GM18868 (cell line): ENCODE measurements around the gene GRM4.
"Not testable (repeated sequence)": the region's sequence is repeated elsewhere in the genome, so short reads cannot be mapped to it uniquely, and the experiment has no call there.

Experiments
- ATAC-seq: cut with Tn5 transposase; IDR thresholded peaks from one replicate; pipeline ENCODE4 v1.9.1; 2021; ENCODE audit warnings: mild to moderate bottlenecking, moderate library complexity; ENCODE audit not compliant: unreplicated experiment

GRM4 gene

GRCh38 chr6:34027445-34027936 is 118.4 kb downstream of the GRM4 start:
- no peak for ATAC-seq

DNA sequence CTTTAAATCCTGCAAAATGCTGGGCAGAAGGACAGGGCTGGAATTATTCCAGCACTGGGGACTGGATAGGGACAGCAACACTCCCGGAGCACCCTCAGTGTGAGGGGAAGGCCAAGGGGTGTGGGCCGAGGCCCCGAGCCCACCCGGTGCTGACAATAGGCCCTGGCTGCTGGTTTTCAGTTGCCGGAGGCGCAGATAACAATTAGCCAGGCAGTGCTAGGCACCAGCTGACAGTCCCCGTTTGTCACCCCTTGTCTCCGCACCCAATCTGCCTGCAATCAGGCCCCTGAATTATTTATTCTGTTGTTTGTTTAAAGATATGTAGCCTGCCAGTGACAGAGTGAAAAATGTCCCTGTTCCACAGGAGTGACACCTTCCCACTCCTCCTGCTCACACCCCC is 120.0 kb downstream of the GRM4 start:
- no peak for ATAC-seq

DNA sequence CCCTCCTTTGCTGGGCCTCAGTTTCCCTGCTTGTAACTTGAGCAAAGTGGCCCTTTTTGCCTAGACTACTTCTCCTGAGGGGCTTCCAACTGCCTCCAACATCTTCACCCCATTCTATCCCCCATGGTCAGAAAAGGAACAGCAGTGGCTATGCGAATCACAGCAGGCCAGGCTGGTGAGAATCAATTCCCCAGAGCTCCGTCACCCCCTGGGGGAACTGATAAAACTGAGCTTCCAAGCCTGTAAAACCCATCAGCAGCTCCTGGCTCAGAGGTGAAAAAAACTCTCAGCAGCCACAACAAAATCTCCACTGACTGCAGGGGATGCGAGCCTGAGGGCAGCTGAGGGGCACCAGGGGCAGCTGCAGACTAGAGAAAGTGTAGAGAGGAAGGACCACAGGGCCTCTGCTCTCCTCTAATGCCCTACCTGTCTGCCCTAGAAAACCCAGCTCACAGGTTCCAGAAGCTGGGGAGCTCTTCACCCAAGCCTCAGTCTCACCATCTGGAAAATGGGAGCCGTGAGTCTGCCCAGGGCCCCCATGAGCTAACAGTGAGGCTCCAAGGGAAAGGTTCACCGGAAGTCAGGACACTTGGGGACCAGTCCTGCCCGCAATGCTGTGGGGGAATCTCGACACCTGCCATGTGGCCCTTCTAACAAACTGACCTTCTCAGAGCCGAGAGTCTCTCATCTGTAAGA is 120.6 kb downstream of the GRM4 start:
- no peak for ATAC-seq

- ATAC-seq: no peak
Observed at GRCh38 chr6:34022873-34023255, 123.0 kb downstream of the GRM4 start.

- no peak for ATAC-seq
Observed at GRCh38 chr6:34022250-34022872, 123.5 kb downstream of the GRM4 start.

DNA sequence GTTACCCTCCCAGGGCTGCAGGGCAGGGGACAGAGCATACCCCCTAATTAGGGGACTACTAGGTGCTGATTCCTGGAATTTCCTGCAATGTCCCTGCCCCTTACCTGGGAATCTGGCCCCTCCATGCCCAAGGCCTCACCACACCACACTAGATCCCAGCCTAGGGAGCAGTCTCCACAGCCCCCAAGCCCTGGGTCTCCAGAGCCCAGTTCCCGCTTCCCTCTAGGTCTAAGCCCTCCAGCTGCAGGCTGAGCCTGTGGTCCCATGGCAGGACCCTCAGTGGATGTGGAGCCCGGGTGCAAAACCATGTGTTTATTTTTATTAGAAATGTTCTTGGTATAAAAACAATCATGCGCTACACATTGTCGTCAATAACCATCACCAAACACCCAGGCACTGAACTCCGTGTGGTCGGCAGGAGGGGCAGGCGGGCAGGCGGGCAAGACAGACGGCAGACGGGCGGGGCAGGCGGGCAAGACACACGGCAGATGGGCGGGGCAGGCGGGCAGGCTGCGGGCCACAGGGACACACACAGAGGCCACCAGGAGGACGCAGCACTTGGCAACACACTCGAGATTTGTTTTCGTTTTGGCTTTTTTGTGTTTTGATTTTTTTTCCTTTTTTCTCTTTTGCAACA is 124.2 kb downstream of the GRM4 start:
- ATAC-seq: no peak

DNA sequence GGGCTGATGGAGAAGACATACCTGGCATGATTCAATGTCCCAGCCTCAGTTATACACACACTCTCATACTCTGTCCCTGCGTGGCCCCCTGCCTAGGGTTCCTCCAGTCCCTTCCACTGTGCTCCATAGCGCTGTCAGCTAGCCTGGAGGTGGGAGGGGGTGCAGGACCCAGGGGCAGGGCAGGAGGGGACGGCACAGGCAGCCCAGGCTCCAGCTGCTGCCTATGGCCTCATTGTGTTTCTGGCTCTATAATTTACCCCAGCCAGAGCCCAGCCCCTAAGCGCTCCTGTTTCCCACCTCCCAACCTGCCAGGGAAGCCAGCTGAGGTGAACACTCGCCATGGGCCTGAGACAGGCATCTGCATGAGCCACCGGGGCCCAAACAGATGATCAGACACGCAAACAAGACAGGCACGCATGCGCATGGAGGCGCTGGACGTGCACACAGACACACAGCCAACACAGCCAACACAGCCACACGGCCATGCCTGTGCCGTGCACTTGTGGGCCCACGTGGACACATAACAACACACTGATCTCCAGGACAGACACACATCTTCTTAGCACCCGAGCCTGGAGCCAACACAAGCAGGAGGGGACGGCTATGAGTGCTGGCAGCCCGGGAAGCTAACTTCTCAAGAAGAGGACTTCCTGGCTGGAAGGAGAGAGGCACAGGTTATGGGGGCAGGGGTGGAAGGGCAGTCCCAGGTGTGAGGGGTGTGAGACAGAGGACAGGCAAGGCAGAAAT is 124.9 kb downstream of the GRM4 start:
- ATAC-seq: no peak

DNA sequence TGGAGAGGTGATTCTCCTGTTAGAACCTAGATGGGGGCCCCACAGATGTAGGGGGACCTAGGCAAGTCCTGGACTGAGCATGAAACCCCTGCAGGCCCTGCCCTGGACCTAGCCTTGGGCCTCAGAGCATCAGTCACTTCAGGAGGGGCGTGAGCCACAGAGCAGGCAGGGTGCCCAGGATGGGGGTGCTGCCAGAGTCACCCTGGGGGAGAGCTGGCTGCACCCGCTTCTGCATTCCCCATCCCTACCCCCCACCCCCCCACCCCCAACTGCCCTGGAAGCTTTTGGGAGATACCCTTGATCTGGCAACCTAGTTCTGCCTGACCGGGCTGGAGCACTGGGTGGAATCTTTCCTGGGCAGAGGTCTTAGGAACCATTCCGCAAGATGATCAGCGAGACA is 125.6 kb downstream of the GRM4 start:
- ATAC-seq: no peak

GRCh38 chr6:34018961-34019606 is 126.8 kb downstream of the GRM4 start:
- no peak for ATAC-seq

- no peak for ATAC-seq
Observed at GRCh38 chr6:34018026-34018425, 127.9 kb downstream of the GRM4 start.

GRCh38 chr6:34017106-34017805 is 128.6 kb downstream of the GRM4 start:
- no peak for ATAC-seq

DNA sequence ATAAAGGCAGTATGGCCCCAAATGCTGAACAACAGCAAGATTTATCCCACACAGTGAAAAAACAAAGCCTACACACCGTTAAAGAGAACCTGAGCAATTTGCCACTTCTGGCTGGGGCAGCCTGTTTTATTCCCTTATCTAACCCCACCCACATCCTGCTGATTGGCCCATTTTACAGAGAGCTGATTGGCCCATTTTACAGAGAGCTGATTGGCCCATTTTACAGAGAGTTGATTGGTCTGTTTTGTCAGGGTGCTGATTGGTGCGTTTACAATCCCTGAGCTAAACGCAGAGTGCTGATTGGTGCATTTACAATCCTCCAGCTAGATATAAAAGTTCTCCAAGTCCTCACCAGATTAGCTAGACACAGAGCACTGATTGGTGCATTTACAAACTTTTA is 129.3 kb downstream of the GRM4 start:
- ATAC-seq: not testable (repeated sequence)

- no peak for ATAC-seq
Observed at GRCh38 chr6:34015586-34015985, 130.3 kb downstream of the GRM4 start.

- no peak for ATAC-seq
Observed at GRCh38 chr6:34011264-34011663, 134.6 kb downstream of the GRM4 start.

DNA sequence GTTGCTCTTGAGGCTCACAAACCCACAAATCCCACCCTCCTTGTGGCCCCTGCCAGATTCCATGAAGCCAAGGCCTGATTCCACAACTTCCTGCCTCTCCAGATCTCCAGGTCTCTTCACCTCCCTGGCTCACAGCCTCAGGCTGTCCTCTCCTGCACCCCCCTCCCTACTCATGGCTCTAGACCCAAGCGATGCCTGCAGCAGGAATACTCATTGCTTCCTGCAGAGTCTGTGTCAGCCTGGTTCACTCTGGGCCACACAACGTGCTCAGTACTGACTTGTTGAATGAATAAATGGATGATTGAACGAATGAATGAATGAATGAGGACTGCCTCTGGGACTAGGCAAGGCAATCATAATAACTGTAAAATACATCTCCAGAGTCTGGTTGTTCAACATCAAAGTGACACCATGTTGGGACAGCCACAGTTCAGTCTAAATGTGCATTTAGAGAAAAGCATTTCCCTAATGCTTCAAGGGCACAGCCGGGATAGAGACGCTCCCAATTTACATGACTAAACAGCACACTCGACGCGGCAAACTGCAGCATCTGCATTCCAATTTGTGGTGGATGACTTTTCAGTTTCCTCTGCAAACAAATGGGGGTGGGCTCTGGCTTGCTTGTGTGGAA is 139.9 kb downstream of the GRM4 start:
- ATAC-seq: no peak

- no peak for ATAC-seq
Observed at GRCh38 chr6:34004706-34005105, 141.2 kb downstream of the GRM4 start.

DNA sequence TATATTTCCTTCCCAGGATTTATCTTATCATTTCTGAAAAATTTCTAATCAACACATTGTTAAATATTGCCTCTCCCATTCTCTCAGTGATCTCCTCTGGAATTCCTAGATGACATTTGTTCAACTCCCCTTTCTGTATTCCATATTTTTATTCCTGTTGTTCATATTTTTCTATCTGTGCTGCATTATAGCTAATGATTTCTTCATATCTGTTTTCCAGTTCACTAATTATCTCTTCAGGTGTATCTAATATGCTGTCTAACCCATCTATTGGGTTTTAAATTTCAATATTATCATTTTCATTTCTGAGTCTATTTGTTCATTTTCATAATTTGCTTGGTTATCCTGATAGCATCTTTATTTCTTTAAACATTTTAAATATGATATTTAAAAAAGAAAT is 141.9 kb downstream of the GRM4 start:
- ATAC-seq: no peak

DNA sequence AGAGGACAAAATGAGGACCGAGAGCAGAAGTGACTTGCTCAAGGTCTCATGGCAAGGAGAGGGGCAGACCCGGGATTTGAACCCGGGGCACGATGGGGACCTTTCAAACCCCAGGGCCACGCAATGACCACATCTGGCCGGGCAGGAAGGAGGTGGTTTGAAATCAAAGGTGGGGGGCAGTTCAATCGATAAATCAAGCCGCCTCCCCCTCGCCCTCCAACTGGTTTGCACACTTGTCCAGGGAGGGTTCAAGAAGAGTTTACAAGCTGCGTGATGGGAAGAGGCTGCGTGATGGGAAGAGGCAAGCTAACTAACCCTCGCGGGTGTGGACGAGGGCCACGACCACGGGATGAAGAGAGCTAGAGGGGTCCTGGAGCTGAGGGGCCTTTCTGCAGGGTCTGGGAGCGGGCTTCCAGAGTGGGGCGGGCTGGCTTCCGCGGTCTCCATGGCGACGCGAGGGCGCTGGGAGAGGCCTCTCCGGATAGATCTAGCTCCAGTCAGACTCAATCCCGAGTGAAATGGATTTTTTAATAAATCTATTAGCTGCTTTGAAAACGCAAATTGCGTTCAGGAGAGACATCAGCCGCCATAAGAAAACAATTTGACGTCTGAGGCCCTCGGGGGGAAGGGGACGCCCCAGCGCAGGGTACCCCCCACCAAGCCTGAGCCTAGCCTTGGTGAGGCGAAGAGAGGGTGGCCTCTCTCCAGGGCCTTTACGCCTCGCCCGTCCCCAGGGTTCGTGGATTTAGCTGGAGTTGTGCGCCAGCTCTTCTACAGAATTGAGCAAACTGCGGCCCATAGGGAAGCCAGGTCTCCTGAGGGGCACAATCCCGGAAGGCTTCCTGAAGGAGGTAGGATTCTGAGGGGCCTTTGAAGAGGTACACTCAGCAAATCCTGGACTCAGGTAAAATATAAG is 143.9 kb downstream of the GRM4 start:
- ATAC-seq: no peak

DNA sequence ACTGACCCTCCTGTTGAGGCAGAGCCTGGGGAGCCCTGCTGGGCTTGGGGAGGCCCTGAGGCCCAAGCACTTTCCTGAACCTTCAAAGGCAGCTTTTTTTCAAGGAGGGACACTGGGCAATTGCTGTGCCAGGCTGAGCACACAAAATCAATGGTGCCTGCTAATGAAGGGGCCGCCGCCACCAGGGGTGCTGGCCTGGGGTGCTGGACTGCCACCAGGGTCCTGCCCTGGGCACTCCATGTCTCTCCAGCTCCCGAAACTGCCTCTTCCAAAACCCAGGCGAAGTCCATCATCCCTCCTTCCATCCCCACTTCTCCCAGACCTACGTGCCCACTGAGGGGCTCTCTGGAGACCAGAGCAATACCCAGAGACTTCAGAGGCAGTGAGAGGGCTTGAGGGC is 145.6 kb downstream of the GRM4 start:
- ATAC-seq: no peak
